K562 (cell line): Measurements from ENCODE around the gene KLHL29. TPM values are rescaled to one million over a fixed set of nuclear protein-coding genes. Genes with fewer than 3 reads are reported as not detected.

ENCODE experiments used
- EP400 ChIP-seq: fragments of 450-650 bp; IDR thresholded peaks from 2 replicates; pipeline ENCODE4 v1.6.1; 2017; ENCODE audit warnings: antibody characterized with exemption, mild to moderate bottlenecking, moderate library complexity
- FOSL1 ChIP-seq: fragments of 200-800 bp; sonication (Bioruptor generic); conservative IDR thresholded peaks from 2 replicates; pipeline ENCODE4 v1.6.1; 2016; ENCODE audit warnings: missing genetic modification characterization, missing compliant biosample characterization
- PTBP1 ChIP-seq: fragments of 200-400 bp; formaldehyde crosslinking; IDR thresholded peaks from 2 replicates; pipeline ENCODE4 v1.6.1; 2017; ENCODE audit warnings: low read depth, low read length
- RBFOX2 ChIP-seq: fragments of 200-400 bp; formaldehyde crosslinking; IDR thresholded peaks from 2 replicates; pipeline ENCODE4 v1.6.1; 2017; ENCODE audit warnings: low read depth, mild to moderate bottlenecking, low read length, moderate library complexity
- RBM17 ChIP-seq: fragments of 200-400 bp; formaldehyde crosslinking; IDR thresholded peaks from 2 replicates; pipeline ENCODE4 v1.6.1; 2017; ENCODE audit warnings: low read depth, mild to moderate bottlenecking, low read length, borderline replicate concordance
- RBM25 ChIP-seq: fragments of 200-400 bp; formaldehyde crosslinking; IDR thresholded peaks from 2 replicates; pipeline ENCODE4 v1.6.1; 2018; ENCODE audit warnings: low read length, low read depth, moderate library complexity; ENCODE audit not compliant: severe bottlenecking
- RBM39 ChIP-seq: fragments of 200-400 bp; formaldehyde crosslinking; optimal IDR thresholded peaks from 2 replicates; pipeline ENCODE3; 2018; ENCODE audit warnings: low read depth, low read length
- SIN3A ChIP-seq, 2 experiments: fragments of 150-350 bp in 1 of 2; IDR thresholded peaks; 2 replicates each; pipeline ENCODE4 v1.6.1; 2011 to 2016; ENCODE audit warnings: borderline replicate concordance in 2 of 2, low read depth in 2 of 2, low read length in 2 of 2, mild to moderate bottlenecking in 2 of 2, moderate library complexity in 2 of 2; ENCODE audit not compliant: control insufficient read depth in 1 of 2
- TEAD1 ChIP-seq, 2 experiments: fragments of 450-650 bp in 1 of 2; sonication (generic) in 1 of 2; formaldehyde crosslinking; IDR thresholded peaks; 2 replicates each; pipeline versions ENCODE4 v1.4.0 to v1.8.0; 2020 to 2022; ENCODE audit warnings: mild to moderate bottlenecking in 2 of 2, missing genetic modification reagents in 1 of 2
- TSC22D4 ChIP-seq: fragments of 450-650 bp; IDR thresholded peaks from 2 replicates; pipeline ENCODE4 v1.6.1; 2016; ENCODE audit warnings: missing genetic modification characterization, missing biosample characterization, control low read depth
- ZKSCAN8 ChIP-seq: fragments of 200-800 bp; sonication (Bioruptor generic); IDR thresholded peaks from 2 replicates; pipeline ENCODE4 v1.6.1; 2016; ENCODE audit warnings: missing genetic modification characterization, missing compliant biosample characterization
- ZNF324 ChIP-seq: fragments of 250-450 bp; sonication (Bioruptor Pico); IDR thresholded peaks from 2 replicates; pipeline ENCODE4 v1.4.0; 2020; ENCODE audit warnings: mild to moderate bottlenecking
- polyA plus RNA-seq, 8 experiments: library from polyadenylated mRNA; depleted of rRNA in 4 of 8; stranded (reverse) in 5 of 8; unstranded in 3 of 8; fragments of >200 nt; fragmentation: Nextera tagmentation in 2 of 8; fragmentation: Illumina TruSeq in 1 of 8; extraction: Ambion mirVana in 2 of 8; extraction: Trizol in 1 of 8; gene quantifications; 2 replicates each; pipeline versions ENCODE4 v1.2.1 to v1.2.3, GENCODE V29; 2011 to 2014; ENCODE audit warnings: inconsistent platforms in 1 of 8, missing spikeins in 1 of 8
- total RNA-seq, 7 experiments: library from RNA; depleted of rRNA in 6 of 7; stranded (reverse); fragments of >200 nt in 6 of 7; fragmentation: Illumina TruSeq in 2 of 7; extraction: Trizol in 2 of 7; gene quantifications; 2 replicates each; pipeline versions ENCODE4 v1.2.1 to v1.2.3, GENCODE V29; 2011 to 2021; ENCODE audit warnings: low replicate concordance in 1 of 7
- TF ChIP-seq, protein P1 (sequence below), 2 experiments: fragments of 450-650 bp; formaldehyde crosslinking in 1 of 2; IDR thresholded peaks; 2 replicates each; pipeline versions ENCODE4 v1.4.0 to v1.6.1; 2014 to 2020; ENCODE audit warnings: mild to moderate bottlenecking in 2 of 2, borderline replicate concordance in 1 of 2, low read depth in 1 of 2
- TF ChIP-seq, protein P2 (sequence below): fragments of 450-650 bp; IDR thresholded peaks from 2 replicates; pipeline ENCODE4 v1.7.0; 2016; ENCODE audit warnings: borderline replicate concordance
- TF ChIP-seq, protein P3 (sequence below): fragments of 450-650 bp; IDR thresholded peaks from 2 replicates; pipeline ENCODE4 v1.6.1; 2016; ENCODE audit warnings: low read depth, mild to moderate bottlenecking, moderate library complexity
- TF ChIP-seq, protein P4 (sequence below): sonication (generic); formaldehyde crosslinking; IDR thresholded peaks from 2 replicates; pipeline ENCODE4 v1.8.0; 2022; ENCODE audit warnings: missing genetic modification reagents, mild to moderate bottlenecking, moderate library complexity, borderline replicate concordance

KLHL29 gene
- total and polyA plus RNA-seq, 9 of the 15 experiments (the other 6 are each of a cell fraction or from before 2014, with no cell fraction given), result 0.03 to 0.31 (median 0.08) TPM; not detected in 1

DNA sequence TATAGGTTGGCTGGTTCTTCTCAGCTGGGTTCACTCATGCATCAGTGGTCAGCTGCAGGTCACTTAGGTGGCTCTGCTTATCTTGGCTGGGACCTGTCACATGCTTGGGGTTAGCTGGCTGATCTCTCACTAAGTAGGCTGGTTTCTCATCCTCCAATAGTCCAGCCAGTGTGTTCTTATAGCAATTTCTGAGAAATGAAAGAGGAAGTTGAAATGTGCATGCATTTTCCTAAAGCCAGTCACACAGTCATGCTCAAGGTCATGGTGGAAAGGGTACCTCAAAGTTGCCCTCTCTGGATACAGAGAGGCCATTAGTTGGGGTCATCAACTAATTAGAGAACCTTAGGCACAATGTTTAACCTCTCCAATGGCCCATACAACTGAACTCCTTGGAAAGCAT lies 64.4 kb downstream of the KLHL29 start (continued):
- TF ChIP-seq, protein P1, sequence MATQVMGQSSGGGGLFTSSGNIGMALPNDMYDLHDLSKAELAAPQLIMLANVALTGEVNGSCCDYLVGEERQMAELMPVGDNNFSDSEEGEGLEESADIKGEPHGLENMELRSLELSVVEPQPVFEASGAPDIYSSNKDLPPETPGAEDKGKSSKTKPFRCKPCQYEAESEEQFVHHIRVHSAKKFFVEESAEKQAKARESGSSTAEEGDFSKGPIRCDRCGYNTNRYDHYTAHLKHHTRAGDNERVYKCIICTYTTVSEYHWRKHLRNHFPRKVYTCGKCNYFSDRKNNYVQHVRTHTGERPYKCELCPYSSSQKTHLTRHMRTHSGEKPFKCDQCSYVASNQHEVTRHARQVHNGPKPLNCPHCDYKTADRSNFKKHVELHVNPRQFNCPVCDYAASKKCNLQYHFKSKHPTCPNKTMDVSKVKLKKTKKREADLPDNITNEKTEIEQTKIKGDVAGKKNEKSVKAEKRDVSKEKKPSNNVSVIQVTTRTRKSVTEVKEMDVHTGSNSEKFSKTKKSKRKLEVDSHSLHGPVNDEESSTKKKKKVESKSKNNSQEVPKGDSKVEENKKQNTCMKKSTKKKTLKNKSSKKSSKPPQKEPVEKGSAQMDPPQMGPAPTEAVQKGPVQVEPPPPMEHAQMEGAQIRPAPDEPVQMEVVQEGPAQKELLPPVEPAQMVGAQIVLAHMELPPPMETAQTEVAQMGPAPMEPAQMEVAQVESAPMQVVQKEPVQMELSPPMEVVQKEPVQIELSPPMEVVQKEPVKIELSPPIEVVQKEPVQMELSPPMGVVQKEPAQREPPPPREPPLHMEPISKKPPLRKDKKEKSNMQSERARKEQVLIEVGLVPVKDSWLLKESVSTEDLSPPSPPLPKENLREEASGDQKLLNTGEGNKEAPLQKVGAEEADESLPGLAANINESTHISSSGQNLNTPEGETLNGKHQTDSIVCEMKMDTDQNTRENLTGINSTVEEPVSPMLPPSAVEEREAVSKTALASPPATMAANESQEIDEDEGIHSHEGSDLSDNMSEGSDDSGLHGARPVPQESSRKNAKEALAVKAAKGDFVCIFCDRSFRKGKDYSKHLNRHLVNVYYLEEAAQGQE (IDR thresholded peaks at IDR 0.05; ENCODE audit: borderline replicate concordance), result no peak
- TF ChIP-seq, protein P1 (CRISPR knock-in tag; IDR thresholded peaks at IDR 0.05; ENCODE audit: low read depth), result no peak
- no peak for TF ChIP-seq ZKSCAN8
- TF ChIP-seq EP400, result no peak
- TF ChIP-seq RBM17, result no peak
- TF ChIP-seq FOSL1 (tag), result 0 out of 2 replicates have a peak, but pooled peaks have one; percentile 32
- TF ChIP-seq TSC22D4, result no peak
- TF ChIP-seq, protein P2, sequence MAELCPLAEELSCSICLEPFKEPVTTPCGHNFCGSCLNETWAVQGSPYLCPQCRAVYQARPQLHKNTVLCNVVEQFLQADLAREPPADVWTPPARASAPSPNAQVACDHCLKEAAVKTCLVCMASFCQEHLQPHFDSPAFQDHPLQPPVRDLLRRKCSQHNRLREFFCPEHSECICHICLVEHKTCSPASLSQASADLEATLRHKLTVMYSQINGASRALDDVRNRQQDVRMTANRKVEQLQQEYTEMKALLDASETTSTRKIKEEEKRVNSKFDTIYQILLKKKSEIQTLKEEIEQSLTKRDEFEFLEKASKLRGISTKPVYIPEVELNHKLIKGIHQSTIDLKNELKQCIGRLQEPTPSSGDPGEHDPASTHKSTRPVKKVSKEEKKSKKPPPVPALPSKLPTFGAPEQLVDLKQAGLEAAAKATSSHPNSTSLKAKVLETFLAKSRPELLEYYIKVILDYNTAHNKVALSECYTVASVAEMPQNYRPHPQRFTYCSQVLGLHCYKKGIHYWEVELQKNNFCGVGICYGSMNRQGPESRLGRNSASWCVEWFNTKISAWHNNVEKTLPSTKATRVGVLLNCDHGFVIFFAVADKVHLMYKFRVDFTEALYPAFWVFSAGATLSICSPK, result no peak
- no peak for TF ChIP-seq RBM25
- TF ChIP-seq, protein P3, sequence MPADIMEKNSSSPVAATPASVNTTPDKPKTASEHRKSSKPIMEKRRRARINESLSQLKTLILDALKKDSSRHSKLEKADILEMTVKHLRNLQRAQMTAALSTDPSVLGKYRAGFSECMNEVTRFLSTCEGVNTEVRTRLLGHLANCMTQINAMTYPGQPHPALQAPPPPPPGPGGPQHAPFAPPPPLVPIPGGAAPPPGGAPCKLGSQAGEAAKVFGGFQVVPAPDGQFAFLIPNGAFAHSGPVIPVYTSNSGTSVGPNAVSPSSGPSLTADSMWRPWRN, result no peak
- TF ChIP-seq, protein P4, sequence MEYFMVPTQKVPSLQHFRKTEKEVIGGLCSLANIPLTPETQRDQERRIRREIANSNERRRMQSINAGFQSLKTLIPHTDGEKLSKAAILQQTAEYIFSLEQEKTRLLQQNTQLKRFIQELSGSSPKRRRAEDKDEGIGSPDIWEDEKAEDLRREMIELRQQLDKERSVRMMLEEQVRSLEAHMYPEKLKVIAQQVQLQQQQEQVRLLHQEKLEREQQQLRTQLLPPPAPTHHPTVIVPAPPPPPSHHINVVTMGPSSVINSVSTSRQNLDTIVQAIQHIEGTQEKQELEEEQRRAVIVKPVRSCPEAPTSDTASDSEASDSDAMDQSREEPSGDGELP (CRISPR knock-in tag), result peak; percentile 70; the same call in 1 of the 2 replicates
- TF ChIP-seq PTBP1, result no peak
- TF ChIP-seq ZNF324 (CRISPR knock-in tag), result no peak
- no peak for TF ChIP-seq TEAD1 (CRISPR knock-in tag; IDR thresholded peaks at IDR 0.05)
- TF ChIP-seq RBM39, result no peak
- no peak for TF ChIP-seq RBFOX2
- no peak for TF ChIP-seq SIN3A (IDR thresholded peaks at IDR 0.05; ENCODE audit: borderline replicate concordance in 2 of 2, control insufficient read depth in 1 of 2, low read depth in 2 of 2, low read length in 2 of 2)
